ENCODE measurements around the gene ESF1.
"Not testable (repeated sequence)": the region's sequence is repeated elsewhere in the genome, so short reads cannot be mapped to it uniquely, and the experiment has no call there.

DNA sequence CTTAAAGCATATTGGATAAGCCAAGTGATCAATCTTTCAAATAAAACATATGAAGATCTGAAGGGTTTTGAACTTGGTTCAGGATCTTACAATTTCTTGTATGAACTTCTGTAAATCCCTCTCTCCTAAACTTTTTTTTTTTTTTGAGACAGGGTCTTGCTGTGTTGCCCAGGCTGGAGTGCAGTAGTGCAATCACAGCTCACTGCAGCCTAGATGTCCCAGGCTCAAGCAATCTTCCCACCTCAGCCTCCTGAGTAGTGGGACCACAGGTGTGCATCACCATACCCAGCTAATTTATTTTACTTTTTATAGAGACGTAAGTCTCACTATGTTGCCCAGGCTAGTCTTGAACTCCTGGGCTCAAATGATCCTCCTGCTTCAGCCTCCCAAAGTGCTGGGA, 46.5 kb downstream of the ESF1 start:
- TF ChIP-seq, protein P1, sequence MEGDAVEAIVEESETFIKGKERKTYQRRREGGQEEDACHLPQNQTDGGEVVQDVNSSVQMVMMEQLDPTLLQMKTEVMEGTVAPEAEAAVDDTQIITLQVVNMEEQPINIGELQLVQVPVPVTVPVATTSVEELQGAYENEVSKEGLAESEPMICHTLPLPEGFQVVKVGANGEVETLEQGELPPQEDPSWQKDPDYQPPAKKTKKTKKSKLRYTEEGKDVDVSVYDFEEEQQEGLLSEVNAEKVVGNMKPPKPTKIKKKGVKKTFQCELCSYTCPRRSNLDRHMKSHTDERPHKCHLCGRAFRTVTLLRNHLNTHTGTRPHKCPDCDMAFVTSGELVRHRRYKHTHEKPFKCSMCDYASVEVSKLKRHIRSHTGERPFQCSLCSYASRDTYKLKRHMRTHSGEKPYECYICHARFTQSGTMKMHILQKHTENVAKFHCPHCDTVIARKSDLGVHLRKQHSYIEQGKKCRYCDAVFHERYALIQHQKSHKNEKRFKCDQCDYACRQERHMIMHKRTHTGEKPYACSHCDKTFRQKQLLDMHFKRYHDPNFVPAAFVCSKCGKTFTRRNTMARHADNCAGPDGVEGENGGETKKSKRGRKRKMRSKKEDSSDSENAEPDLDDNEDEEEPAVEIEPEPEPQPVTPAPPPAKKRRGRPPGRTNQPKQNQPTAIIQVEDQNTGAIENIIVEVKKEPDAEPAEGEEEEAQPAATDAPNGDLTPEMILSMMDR (IDR thresholded peaks at IDR 0.05), result not testable (repeated sequence)
- not testable (repeated sequence) for TF ChIP-seq POLR2A, EP300, POLR2AphosphoS5 (IDR thresholded peaks at IDR 0.05)

All from stomach (tissue), 4 donors.